ENCODE measurements around the gene SKA2.
"Not testable (repeated sequence)": the region's sequence is repeated elsewhere in the genome, so short reads cannot be mapped to it uniquely, and the experiment has no call there.

SKA2 gene

GRCh38 chr17:59154721-59155438 lies at the start of gene SKA2:
Gene SKA2, minus strand, starts transcription at chr17:59155186. Its CDS starts 23 bp downstream, at chr17:59155163.
- DNase-seq: peak; percentile 100

DNA sequence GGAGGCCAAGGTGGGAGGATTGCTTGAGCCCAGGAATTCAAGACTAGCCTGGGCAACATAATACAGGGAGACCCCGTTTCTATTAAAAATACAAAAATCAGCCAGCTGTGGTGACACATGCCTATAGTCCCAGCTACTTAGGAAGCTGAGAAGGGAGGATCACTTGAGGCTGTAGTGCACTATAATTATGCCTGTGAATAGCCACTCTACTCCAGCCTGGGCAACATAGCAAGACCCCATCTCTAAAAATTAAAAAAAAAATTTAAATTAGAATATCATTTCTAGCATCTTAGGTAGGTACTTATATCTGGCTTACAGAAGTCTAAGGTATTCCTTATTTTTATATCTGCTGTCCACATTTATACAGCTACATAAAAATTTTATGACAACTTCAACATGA lies 47.3 kb upstream of the SKA2 start:
- no peak for DNase-seq

DNA sequence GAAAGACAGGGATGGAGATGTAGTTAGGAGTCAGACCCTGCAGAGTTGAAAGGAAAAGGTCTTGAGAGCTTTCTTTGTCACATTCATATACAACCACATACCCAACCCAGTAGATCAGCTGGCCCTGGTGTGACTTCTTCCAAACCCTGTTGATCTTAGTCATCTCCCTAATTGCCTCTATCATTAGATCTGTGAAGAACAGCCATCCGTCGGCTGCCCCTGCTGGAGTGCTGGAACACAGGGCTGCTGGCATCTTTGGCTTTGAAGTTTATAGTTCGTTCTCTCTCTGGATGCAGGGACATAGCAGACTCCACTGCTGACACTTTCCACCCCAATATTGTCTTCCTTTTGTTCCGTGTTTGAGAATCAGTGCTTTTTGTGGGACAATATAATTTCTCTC lies 44.4 kb upstream of the SKA2 start:
- no peak for DNase-seq

GRCh38 chr17:59193336-59193862 lies 38.4 kb upstream of the SKA2 start:
- DNase-seq: no peak

DNA sequence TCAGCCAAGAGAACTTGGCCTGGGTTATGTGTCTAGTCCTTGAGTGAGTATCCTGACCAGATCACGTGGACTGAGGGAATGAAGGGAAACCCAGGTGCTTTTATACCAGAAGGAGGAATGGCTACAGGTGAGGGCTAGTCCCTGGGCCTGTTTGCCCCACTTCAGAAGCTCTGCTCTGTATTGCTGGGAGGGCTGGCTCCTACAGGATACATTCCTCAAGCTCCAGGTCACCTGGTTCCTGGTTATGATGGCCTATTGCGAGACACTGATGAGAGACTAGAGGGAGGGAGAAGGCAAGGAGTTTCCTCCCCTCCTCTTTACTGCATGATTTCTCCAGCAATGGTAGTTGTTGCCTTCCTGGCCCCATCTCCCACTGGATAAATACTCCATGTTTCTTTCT lies 35.8 kb upstream of the SKA2 start:
- no peak for DNase-seq

GRCh38 chr17:59186850-59187249 lies 31.9 kb upstream of the SKA2 start:
- no peak for DNase-seq

DNA sequence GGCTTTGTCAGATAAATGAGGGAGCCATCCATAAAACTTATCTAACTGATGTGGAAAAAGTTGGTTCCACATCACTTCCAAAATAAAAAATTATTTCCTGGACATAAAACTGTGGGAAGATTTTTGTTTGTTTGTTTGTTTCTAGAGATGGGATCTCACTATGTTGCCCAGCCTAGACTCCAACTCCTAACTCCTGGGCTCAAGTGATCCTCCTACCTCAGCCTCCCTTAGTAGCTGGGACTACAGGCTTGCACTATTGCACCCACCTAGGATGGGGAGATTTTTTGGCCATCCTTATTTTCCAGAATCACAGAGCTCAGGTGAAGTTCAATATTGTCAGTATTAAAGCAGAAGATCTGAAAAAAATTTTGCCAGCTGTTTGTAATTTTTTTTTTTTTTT lies 31.0 kb upstream of the SKA2 start:
- DNase-seq: no peak

DNA sequence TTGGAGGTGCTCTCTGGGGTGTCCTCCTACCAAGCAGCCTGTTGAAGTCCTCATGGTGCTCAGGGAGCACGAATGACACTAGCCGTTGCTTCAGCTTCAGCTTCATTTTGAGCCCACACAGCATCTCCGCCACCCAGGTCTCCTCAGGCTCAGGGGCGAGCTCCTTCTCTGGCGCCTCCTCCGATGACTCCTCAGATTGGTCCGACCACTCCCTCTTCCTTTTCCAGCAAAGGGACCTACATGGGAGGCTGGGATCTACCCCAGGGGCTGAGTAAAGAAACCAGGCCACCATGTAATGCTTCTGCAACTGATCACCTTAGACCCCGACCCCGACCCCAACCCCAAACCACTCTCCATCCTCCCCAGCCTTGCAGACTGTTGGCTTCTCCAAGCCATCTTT lies 26.5 kb upstream of the SKA2 start:
- no peak for DNase-seq

DNA sequence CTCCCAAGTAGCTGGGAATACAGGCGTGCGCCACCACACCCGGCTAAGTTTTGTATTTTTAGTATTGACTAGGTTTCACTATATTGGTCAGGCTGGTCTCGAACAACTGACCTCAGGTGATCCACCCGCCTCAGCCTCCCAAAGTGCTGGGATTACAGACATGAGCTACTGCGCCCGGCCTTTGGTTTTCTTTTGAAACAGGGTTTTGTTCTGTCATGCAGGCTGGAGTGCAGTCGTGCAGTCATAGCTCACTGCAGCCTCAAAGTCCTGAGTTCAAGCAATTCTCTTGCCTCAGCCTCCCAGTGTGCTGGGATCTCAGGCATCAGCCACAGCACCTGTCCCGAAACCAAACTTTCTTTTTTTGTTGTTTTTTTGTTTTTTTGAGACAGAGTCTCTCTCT lies 25.6 kb upstream of the SKA2 start:
- DNase-seq: no peak

GRCh38 chr17:59179601-59180000 lies 24.6 kb upstream of the SKA2 start:
- DNase-seq: not testable (repeated sequence)

DNA sequence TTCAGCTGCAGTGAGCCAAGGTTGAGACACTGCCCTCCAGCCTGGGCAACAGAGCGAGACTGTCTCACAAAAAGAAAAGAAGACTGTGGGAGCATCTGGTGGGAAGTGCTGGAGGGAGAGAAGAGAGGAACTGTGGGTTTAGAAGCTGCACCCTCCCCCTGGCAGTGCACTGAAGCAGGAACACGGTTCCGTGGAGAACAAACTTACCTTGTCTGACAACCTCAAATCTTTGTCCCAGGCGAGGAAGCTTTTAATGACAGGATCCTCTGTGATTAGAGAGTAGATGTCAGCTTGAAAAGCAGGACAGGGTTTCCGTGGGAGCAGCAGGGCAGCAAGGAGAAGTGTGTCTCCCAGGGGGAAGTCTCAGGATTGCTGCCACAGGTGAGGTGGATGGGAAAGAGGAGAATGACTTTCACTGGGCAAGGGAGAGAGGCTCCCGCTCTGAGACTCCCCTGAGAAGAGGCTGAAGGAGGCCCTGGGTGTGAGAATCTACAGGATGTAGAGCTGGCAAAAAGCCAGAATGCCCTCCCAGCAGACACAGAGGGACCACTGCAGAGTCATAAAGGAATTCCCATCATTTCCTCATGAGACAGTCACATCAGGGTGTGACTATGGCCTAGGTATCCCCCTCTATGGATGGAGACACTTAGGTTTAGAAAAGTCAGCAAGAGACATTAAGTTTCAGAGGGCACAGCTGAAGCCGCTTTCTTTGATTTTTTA lies 23.4 kb upstream of the SKA2 start:
- no peak for DNase-seq

DNA sequence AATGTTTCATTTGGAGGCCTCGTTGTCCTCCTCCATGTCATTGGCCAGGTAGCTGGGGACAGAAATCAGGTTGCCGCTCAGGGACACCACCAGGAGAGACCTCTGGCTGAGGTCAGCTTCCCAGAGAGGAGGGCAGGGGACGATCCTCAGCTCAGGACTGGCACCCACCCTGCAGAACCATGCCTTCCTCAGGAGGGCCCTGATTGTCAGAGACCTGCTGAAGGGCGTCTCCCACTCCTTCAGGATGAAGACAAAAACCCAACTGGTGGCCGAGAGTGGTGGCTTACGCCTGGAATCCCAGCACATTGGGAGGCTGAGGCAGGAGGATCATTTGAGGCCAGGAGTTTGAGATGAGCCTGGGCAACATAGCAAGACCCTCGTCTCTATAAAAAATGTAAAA lies 20.1 kb upstream of the SKA2 start:
- no peak for DNase-seq

- DNase-seq: no peak
These were observed 19.7 kb upstream of the SKA2 start for GRCh38 chr17:59174671-59175070.

GRCh38 chr17:59172436-59173004 lies 17.5 kb upstream of the SKA2 start:
- no peak for DNase-seq

- DNase-seq: no peak
These were observed 12.6 kb upstream of the SKA2 start for GRCh38 chr17:59167571-59168001.

DNA sequence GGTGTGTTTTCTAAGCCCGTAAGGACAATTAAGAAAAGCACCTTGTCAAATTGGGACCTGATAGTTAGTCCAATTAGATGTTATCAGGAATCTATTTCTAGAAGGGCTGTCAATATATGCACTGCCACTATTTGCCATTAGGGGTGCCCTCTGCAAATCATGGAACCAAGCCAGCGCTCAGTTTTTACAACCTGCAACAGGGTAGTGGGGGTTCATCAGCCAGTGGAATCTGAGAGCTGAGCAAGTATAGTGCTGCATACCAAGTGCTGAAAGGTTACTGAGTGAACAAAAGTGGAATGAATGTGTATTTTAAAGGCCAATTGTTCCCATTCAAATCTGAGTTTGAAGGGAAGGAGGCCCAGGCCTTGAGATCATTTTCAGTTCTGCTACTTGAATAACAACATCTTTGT lies 11.0 kb upstream of the SKA2 start:
- peak; percentile 65 for DNase-seq

GRCh38 chr17:59161477-59161876 lies 6.5 kb upstream of the SKA2 start:
- no peak for DNase-seq

GRCh38 chr17:59160157-59161025 lies 5.4 kb upstream of the SKA2 start:
- DNase-seq: no peak

DNA sequence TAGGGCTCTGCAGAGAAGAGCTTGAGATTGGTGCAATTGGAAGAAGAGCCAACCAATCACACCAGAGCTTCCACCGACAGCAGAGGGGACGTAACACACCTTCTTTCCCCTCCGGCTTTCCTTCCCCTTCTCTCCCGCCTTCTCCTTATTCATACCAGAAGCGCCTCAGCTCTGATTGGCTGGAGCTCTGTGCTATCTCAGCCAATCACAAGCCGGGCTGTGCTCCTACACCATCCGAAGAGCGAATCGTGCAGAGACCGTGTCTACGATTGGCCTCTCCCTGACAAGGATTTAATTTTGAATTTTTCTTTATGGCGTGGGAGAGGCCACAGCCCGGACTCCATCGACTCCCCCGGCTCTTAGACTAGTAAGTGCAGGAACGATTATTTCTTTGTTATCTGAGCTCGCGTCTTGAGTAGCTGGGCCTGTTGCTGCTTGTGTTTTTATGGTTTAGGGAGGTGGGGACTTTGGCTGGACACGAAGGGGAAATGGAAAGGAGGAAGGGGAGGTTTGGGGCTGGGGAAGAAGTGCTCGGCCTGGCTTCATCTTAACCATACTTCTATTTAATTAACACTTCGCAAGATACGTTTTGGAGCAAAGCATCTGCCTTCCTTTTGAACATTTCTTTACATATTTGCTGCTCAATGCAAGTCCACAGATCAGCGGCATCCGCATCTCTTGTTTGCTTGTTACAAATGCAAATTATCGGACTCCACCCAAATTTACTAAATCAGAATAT lies 622 bp upstream of the SKA2 start, which contains the start of gene PRR11:
Gene PRR11, plus strand, starts transcription at position 308 of the 739 bp plus-strand sequence. CDS start 14,007 bp downstream, outside the sequence.
- DNase-seq: peak; percentile 100

GRCh38 chr17:59154292-59154720 lies 680 bp downstream of the SKA2 start:
- peak; percentile 50 for DNase-seq

DNA sequence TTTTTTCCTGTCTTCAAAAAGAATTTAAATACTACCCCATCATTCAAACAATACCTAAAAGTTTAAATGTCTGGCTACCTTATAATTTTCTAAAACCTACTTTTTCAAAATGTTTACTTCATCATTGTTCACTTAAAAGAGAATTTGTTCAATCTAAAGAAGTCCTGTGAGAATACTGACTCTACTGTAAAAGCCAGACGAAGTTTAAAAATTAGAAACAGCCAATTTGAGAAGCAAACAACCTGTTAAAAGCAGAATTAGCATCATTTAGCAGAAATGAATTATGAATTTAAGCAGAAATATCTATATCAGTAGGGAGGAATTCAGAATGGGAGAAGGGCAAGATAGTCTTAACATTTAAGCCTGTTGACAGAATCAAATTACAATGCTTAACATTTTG lies 2.1 kb downstream of the SKA2 start:
- DNase-seq: no peak

GRCh38 chr17:59151591-59151990 lies 3.4 kb downstream of the SKA2 start:
- no peak for DNase-seq

Data from NCI-H1436 (cell line).